ENCODE results near the gene CALML5.

The CALML5 gene

GRCh38 chr10:5538446-5538845, 39.1 kb upstream of the CALML5 start:
- H3K4me3 ChIP-seq (ENCODE audit: low read depth, low read length), result no peak overlapping the region
- TF ChIP-seq CTCF (IDR thresholded peaks at IDR 0.05; ENCODE audit: low read depth, low read length), result no peak

GRCh38 chr10:5537684-5538083, 38.3 kb upstream of the CALML5 start:
- H3K4me3 ChIP-seq (ENCODE audit: low read depth, low read length), result no peak overlapping the region
- no peak for TF ChIP-seq CTCF (IDR thresholded peaks at IDR 0.05; ENCODE audit: low read depth, low read length)

GRCh38 chr10:5536486-5537081, 37.2 kb upstream of the CALML5 start:
- TF ChIP-seq CTCF (IDR thresholded peaks at IDR 0.05; ENCODE audit: low read depth, low read length), result no peak
- no peak overlapping the region for H3K4me3 ChIP-seq (ENCODE audit: low read depth, low read length)

- H3K4me3 ChIP-seq (ENCODE audit: low read depth, low read length), result no peak overlapping the region
- TF ChIP-seq CTCF (IDR thresholded peaks at IDR 0.05; ENCODE audit: low read depth, low read length), result no peak
These were observed 35.8 kb upstream of the CALML5 start for GRCh38 chr10:5534880-5535856.

- no peak for TF ChIP-seq CTCF (IDR thresholded peaks at IDR 0.05; ENCODE audit: low read depth, low read length)
- H3K4me3 ChIP-seq (ENCODE audit: low read depth, low read length), result no peak overlapping the region
These were observed 34.9 kb upstream of the CALML5 start for GRCh38 chr10:5534051-5534821.

GRCh38 chr10:5533098-5533731, 33.8 kb upstream of the CALML5 start:
- TF ChIP-seq CTCF (IDR thresholded peaks at IDR 0.05; ENCODE audit: low read depth, low read length), result no peak

More at GRCh38 chr10:5533098-5533731, 33.8 kb upstream of the CALML5 start:
- no peak overlapping the region for H3K4me3 ChIP-seq (ENCODE audit: low read depth, low read length)

Measured in WI38 (cell line).